ES-I3 (cell line): ENCODE data around the gene TSPAN3.

Experiments
- H3K36me3 ChIP-seq: 2 replicates; pipeline ENCODE4 v1.6.1; 2013; ENCODE audit warnings: mild to moderate bottlenecking, low read length, control low read depth, moderate library complexity; ENCODE audit not compliant: insufficient read depth
- H3K4me1 ChIP-seq: 2 replicates; pipeline ENCODE4 v1.6.1; 2013; ENCODE audit warnings: mild to moderate bottlenecking, control low read depth, low read length; ENCODE audit not compliant: insufficient read depth
- H3K9ac ChIP-seq: 2 replicates; pipeline ENCODE4 v1.6.1; 2013; ENCODE audit warnings: low read depth, mild to moderate bottlenecking, low read length, moderate library complexity
- H3K9me3 ChIP-seq: 2 replicates; pipeline ENCODE4 v1.6.1; 2013; ENCODE audit warnings: mild to moderate bottlenecking, low read length, moderate library complexity; ENCODE audit not compliant: control insufficient read depth, insufficient read depth

The TSPAN3 gene

DNA sequence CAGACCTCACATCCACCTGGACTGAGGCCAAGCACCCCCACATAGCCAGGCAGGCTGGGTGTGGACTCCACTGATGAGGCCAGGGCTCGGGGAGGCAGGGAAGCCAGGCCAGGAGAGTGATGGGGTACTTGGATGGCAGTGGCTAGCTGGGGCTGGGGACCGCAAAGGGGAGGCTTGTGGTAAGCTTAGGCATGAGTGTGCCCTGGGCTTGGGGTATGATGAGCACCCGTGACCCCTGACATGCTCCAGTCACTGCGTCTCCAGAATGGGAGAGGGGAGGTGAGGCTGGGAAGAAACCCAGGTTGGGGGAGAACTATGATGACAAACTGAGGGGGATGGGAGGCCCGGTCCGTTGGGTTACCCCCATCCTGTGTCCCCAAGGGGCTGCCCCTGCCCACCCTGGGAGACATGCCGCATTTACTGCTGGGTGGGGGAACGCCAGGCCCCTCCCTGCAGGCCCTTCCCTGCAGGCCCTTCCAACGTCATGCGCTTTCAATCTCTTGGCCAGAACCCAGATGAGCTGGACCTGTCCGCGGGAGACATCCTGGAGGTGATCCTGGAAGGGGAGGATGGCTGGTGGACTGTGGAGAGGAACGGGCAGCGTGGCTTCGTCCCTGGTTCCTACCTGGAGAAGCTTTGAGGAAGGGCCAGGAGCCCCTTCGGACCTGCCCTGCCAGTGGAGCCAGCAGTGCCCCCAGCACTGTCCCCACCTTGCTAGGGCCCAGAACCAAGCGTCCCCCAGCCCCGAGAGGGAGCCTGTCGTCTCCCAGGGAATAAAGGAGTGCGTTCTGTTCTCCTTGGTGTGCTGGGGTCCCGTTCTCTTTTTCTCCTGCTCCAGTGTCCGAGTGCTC, 34.1 kb downstream of the TSPAN3 start:
- no peaks in the 10 kb centered on the region for H3K4me1 ChIP-seq
- no peak overlapping the region for H3K9ac ChIP-seq
- no peaks in the 10 kb centered on the region for H3K9me3 ChIP-seq
- no peaks in the 10 kb centered on the region; the same call in 1 of the 2 replicates for H3K36me3 ChIP-seq

DNA sequence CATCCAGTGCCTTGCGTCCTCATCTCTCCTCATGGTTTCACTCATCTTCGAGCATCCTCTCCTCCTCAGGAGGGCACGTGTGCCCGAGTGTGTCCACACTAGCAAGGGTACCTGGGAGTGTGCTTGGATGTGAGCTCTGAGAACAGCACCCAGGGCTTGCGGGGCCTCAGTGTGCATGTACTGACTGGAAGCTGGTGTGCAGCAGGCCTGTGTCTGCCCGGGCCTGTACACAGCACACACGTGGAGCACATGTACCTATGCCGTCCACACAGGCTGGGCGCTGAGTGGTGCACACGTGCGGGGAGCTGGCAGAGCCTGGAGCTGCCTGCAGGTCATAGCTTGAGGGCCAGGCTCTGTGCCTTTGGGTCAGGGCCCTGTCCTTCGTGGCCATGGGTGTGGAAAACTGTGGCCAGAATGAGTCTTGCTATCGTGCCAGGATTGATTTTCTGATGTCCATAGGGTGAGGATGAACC, 34.9 kb downstream of the TSPAN3 start:
- H3K9me3 ChIP-seq: no peaks in the 10 kb centered on the region
- H3K9ac ChIP-seq: no peak overlapping the region
- no peaks in the 10 kb centered on the region; the same call in 1 of the 2 replicates for H3K36me3 ChIP-seq
- peaks cover 6% of the 10 kb centered on the region; the same call in 1 of the 2 replicates for H3K4me1 ChIP-seq

DNA sequence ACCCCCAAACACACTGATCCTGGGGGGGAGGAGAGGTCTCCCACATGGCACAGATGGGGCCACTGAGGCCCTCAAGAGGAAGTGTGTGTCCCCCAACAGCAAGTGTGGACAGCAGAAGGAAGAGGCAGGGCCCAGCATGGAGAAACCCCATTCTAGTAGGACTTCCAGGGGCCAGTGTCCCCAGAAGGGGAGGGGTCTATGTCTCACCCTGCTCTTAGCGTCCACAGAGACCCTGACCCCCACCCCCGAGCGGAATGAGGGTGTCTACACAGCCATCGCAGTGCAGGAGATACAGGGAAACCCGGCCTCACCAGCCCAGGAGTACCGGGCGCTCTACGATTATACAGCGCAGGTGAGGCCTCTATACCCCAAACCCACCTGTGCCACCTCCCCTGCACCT, 35.3 kb downstream of the TSPAN3 start:
- peaks cover 6% of the 10 kb centered on the region; the same call in 1 of the 2 replicates for H3K4me1 ChIP-seq
- H3K9me3 ChIP-seq: no peaks in the 10 kb centered on the region
- H3K36me3 ChIP-seq: no peaks in the 10 kb centered on the region; the same call in 1 of the 2 replicates
- no peak overlapping the region for H3K9ac ChIP-seq

GRCh38 chr15:77034695-77035489, 36.0 kb downstream of the TSPAN3 start:
- Histone ChIP-seq H3K4me1 (peaks cover 10% of the 10 kb centered on the region), H3K9ac (no peak overlapping the region), H3K36me3 (no peaks in the 10 kb centered on the region; the same call in 1 of the 2 replicates), H3K9me3 (no peaks in the 10 kb centered on the region)

GRCh38 chr15:77033729-77034671, 36.9 kb downstream of the TSPAN3 start:
- no peaks in the 10 kb centered on the region for H3K36me3 ChIP-seq
- H3K9me3 ChIP-seq: no peaks in the 10 kb centered on the region
- peaks cover 10% of the 10 kb centered on the region for H3K4me1 ChIP-seq
- no peak overlapping the region for H3K9ac ChIP-seq

- Histone ChIP-seq H3K9me3 (no peaks in the 10 kb centered on the region), H3K9ac (no peak overlapping the region), H3K36me3 (no peaks in the 10 kb centered on the region), H3K4me1 (peaks cover 10% of the 10 kb centered on the region)
These were observed 37.5 kb downstream of the TSPAN3 start for GRCh38 chr15:77033417-77033728.

- Histone ChIP-seq H3K36me3 (no peaks in the 10 kb centered on the region), H3K4me1 (peaks cover 10% of the 10 kb centered on the region), H3K9ac (no peak overlapping the region), H3K9me3 (no peaks in the 10 kb centered on the region)
These were observed 38.1 kb downstream of the TSPAN3 start for GRCh38 chr15:77032647-77033416.

GRCh38 chr15:77032052-77032646, 38.8 kb downstream of the TSPAN3 start:
- H3K36me3 ChIP-seq: no peaks in the 10 kb centered on the region
- no peaks in the 10 kb centered on the region for H3K9me3 ChIP-seq
- H3K9ac ChIP-seq: no peak overlapping the region
- H3K4me1 ChIP-seq: peaks cover 10% of the 10 kb centered on the region

GRCh38 chr15:77031376-77032050, 39.4 kb downstream of the TSPAN3 start:
- peaks cover 10% of the 10 kb centered on the region for H3K4me1 ChIP-seq
- H3K36me3 ChIP-seq: no peaks in the 10 kb centered on the region
- H3K9ac ChIP-seq: no peak overlapping the region
- H3K9me3 ChIP-seq: no peaks in the 10 kb centered on the region

DNA sequence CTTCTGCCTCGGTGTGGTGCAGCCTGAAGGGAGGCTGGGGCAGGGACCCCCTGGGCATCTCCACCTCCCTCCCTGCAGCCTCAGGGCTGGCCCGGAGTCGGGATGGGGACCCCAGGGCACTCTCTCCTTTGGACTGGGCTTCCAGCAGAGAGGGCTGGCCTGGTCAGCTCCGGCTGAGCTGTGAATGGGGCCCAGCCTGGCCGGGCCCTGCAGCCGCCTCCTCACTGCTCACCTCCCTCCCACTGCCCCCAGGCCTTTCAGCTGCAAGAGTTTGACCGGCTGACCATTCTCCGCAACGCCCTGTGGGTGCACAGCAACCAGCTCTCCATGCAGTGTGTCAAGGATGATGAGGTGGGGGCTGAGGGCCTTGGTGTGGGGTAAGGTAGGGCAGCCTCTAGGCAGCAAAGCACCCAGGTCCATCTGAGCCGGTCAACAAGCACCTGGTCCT, 40.0 kb downstream of the TSPAN3 start:
- Histone ChIP-seq H3K4me1 (peaks cover 10% of the 10 kb centered on the region), H3K9ac (no peak overlapping the region), H3K9me3 (no peaks in the 10 kb centered on the region), H3K36me3 (no peaks in the 10 kb centered on the region)

DNA sequence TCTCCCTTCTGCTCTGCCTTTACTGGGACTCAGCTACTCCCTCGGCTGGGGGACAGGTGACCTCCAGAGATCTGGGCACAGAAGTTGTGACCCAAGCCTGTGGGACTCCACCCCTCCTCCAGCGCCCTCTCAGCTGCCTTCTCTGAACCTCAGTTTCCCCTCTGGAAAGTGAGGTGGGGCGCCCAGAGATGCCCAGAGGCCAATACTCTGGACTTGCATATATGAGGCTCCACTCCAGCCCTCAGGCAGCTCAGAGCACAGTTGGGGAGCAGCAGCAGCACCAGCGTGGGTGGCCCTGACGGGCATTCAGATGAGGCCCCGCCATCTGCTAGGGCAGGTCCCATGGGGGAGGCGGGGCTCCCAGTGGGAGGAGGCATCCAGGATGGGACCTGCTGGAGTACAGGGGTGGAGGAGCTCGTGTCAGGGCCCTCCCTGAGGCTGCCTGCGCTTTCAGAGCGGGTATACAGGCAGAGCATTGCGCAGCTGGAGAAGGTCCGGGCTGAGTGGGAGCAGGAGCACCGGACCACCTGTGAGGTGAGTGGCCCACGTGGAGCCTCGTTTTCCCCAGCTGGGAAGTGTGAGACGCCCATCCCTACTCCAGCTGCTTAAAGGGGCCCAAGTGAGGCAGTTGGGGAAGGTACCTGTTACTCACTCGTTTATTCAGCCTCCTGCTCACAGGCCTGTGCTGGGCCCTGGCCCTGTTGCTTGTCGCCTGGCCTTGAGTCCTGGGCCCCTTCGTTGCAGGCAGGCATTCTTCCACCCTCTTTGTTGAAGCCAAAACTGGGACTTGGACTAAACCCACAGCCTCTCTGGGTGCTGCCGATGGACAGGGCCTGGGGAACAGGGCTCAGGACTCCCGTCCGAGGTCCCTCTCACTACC, 40.6 kb downstream of the TSPAN3 start:
- Histone ChIP-seq H3K4me1 (peaks cover 10% of the 10 kb centered on the region), H3K36me3 (no peaks in the 10 kb centered on the region), H3K9me3 (no peaks in the 10 kb centered on the region), H3K9ac (no peak overlapping the region)
